Suprapubic skin (tissue), 4 donors: Measurements from ENCODE around the gene ADGRA1. TPM values are rescaled to one million over a fixed set of nuclear protein-coding genes. Genes with fewer than 3 reads are reported as not detected.

Experiments used
- DNase-seq, 2 donors: peaks; one replicate each; pipeline ENCODE4 v3.0.0-alpha.2; 2019; ENCODE audit warnings: low spot score in 2 of 2
- H3K27ac ChIP-seq: fragments of 200-600 bp; sonication (generic); one replicate; pipeline ENCODE4 v1.5.1; 2019
- H3K27me3 ChIP-seq: fragments of 200-600 bp; sonication (generic); one replicate; pipeline ENCODE4 v1.5.1; 2019
- H3K36me3 ChIP-seq: fragments of 200-600 bp; sonication (generic); one replicate; pipeline ENCODE4 v1.5.1; 2019
- H3K4me1 ChIP-seq: fragments of 200-600 bp; sonication (generic); one replicate; pipeline ENCODE4 v1.5.1; 2019
- H3K4me3 ChIP-seq: fragments of 200-600 bp; sonication (generic); one replicate; pipeline ENCODE4 v1.5.1; 2019; ENCODE audit warnings: mild to moderate bottlenecking
- H3K9me3 ChIP-seq: fragments of 200-600 bp; sonication (generic); one replicate; pipeline ENCODE4 v1.5.1; 2019
- CTCF ChIP-seq, 2 donors: fragments of 200-600 bp in 1 of 2; fragments of 450-650 bp in 1 of 2; sonication (generic) in 1 of 2; IDR thresholded peaks; one replicate each; pipeline ENCODE4 v1.5.1; 2016 to 2019; ENCODE audit warnings: antibody characterized with exemption in 2 of 2, mild to moderate bottlenecking in 1 of 2, moderate library complexity in 1 of 2
- EP300 ChIP-seq: sonication (generic); formaldehyde crosslinking; IDR thresholded peaks from one replicate; pipeline ENCODE4 v1.6.1; 2017; ENCODE audit warnings: antibody characterized with exemption
- POLR2A ChIP-seq, 2 donors: fragments of 450-650 bp; IDR thresholded peaks; one replicate each; pipeline ENCODE4 v1.6.1; 2017; ENCODE audit warnings: antibody characterized with exemption in 2 of 2, mild to moderate bottlenecking in 2 of 2, moderate library complexity in 2 of 2
- POLR2AphosphoS5 ChIP-seq, 3 donors: sonication (generic); formaldehyde crosslinking; IDR thresholded peaks; one replicate each; pipeline ENCODE4 v1.6.1; 2017; ENCODE audit warnings: antibody characterized with exemption in 3 of 3
- WGBS: methylation state at CpG from one replicate; pipeline ENCODE4 v1.1.5; 2018; 5-methylcytosine and 5-hydroxymethylcytosine counted together
- total RNA-seq, 4 donors: library from RNA; depleted of rRNA; stranded (reverse); fragments of >200 nt; gene quantifications; one replicate each; pipeline ENCODE4 v1.1.0, GENCODE V29; 2016

Gene ADGRA1
- total RNA-seq, 4 donors from 2014 or later = not detected

DNA sequence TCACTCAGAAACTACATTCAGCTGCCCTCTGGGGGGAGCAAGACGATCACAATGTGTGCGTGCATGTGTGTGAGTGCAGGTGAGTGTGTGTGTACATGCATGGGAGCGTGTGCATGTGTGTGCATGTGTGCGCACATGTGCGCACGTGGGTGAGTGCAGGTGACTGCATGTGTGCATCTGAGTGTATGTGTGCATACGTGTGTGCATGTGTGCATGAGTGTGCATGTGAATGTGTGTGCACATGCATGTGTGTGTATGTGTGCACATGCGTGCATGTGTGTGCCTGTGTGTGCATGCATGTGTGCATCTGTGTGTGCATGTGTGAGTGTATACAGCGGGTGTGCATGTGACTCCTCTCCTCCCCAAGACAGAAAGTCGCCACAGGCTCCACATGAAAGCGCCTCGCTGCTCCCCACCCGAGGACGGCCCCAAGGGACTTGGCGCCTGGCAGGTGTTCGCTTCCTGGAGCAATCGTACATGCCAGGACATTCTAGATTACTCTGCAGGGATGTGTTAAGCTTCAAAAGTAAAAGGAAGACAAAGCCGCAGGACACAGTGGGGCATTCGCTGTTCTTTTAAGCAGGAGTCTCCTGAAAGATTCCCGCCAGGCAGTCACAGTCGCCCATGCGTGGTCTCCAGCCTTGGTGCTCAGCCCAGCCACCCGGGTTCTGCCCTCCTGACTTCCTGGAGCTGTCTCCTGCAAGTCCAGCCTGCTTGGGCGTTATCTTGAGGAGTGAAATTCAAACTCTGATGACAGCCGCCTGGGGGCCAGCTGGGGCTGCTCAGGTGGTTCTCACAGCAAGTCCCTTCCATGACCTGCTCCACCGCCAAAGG, 42.0 kb upstream of the ADGRA1 start:
- H3K36me3 ChIP-seq = no peaks in the 10 kb centered on the region
- H3K27me3 ChIP-seq = peaks cover 77% of the 10 kb centered on the region
- DNase-seq = no peak
- TF ChIP-seq POLR2AphosphoS5 (IDR thresholded peaks at IDR 0.05) (no peak), POLR2A (IDR thresholded peaks at IDR 0.05) (no peak), CTCF (IDR thresholded peaks at IDR 0.05) (no peak), EP300 (no peak)
- 71% methylated on average over 24 of the region's 26 CpGs for WGBS
- H3K27ac ChIP-seq = no peak overlapping the region
- H3K9me3 ChIP-seq = no peaks in the 10 kb centered on the region
- no peaks in the 10 kb centered on the region for H3K4me1 ChIP-seq
- H3K4me3 ChIP-seq = no peak overlapping the region

DNA sequence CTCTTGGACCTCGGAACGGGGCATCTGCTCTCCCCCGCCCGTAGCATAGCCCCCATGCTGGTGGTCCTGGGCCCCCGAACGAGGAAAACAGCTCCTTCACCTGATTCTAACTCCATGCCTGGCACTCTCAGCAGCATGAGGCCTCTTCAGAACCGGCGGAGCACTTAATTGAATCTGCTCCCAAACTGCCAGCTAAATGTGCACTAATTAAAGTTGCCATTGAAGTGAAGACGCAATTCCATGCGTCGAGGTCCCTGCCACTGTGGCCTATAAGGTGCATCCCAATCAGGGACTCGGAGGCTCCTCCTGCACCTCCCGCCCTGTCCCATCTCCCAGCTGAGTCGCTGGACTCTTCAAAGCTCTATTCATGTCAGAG, 41.3 kb upstream of the ADGRA1 start:
- no peak for TF ChIP-seq POLR2A (IDR thresholded peaks at IDR 0.05)
- no peak for TF ChIP-seq CTCF (IDR thresholded peaks at IDR 0.05)
- TF ChIP-seq EP300 = no peak
- no peak for TF ChIP-seq POLR2AphosphoS5 (IDR thresholded peaks at IDR 0.05)
- H3K27ac ChIP-seq = no peak overlapping the region
- no peak for DNase-seq
- H3K27me3 ChIP-seq = peaks cover 76% of the 10 kb centered on the region
- WGBS = 58% methylated on average over 10 of the region's 14 CpGs
- no peaks in the 10 kb centered on the region for H3K4me1 ChIP-seq
- H3K4me3 ChIP-seq = no peak overlapping the region
- no peaks in the 10 kb centered on the region for H3K9me3 ChIP-seq
- H3K36me3 ChIP-seq = no peaks in the 10 kb centered on the region

- H3K4me3 ChIP-seq = no peak overlapping the region
- H3K27ac ChIP-seq = no peak overlapping the region
- H3K27me3 ChIP-seq = peaks cover 70% of the 10 kb centered on the region
- H3K4me1 ChIP-seq = no peaks in the 10 kb centered on the region
- H3K36me3 ChIP-seq = no peaks in the 10 kb centered on the region
- no peaks in the 10 kb centered on the region for H3K9me3 ChIP-seq
- no peak for TF ChIP-seq POLR2AphosphoS5 (IDR thresholded peaks at IDR 0.05)
- no peak for TF ChIP-seq CTCF (IDR thresholded peaks at IDR 0.05)
- TF ChIP-seq POLR2A (IDR thresholded peaks at IDR 0.05) = no peak
- no peak for TF ChIP-seq EP300
- WGBS = 88% methylated on average over 32 of the region's 42 CpGs
- DNase-seq = no peak
These were observed 40.1 kb upstream of the ADGRA1 start for GRCh38 chr10:133047526-133048123.

DNA sequence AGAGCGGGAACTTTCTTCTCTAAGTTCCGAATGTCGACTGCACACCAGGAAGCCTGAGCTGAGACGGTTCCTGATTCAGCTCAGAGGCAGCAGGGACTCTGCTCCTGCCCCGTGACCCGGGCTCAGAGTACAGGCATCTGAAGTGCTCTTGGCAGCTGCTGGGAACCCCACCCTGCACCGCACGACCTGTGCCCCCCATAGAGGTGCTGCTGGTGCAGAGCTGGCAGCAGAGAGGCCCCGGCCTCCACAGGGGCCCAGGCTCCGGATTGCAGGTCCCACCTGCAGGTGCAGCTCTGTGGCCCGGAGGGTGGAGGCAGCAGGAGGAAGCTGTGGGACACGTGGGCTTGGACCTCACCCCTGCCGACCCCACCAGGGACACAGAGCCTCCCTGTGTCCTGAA, 39.5 kb upstream of the ADGRA1 start:
- 86% methylated on average over 7 of the region's 13 CpGs for WGBS
- H3K27me3 ChIP-seq = peaks cover 63% of the 10 kb centered on the region
- H3K4me3 ChIP-seq = no peak overlapping the region
- TF ChIP-seq POLR2AphosphoS5 (IDR thresholded peaks at IDR 0.05) (no peak), POLR2A (IDR thresholded peaks at IDR 0.05) (no peak), CTCF (IDR thresholded peaks at IDR 0.05) (no peak), EP300 (no peak)
- no peaks in the 10 kb centered on the region for H3K9me3 ChIP-seq
- H3K4me1 ChIP-seq = no peaks in the 10 kb centered on the region
- H3K27ac ChIP-seq = no peak overlapping the region
- no peak for DNase-seq
- no peaks in the 10 kb centered on the region for H3K36me3 ChIP-seq

GRCh38 chr10:133048926-133049325, 38.8 kb upstream of the ADGRA1 start:
- DNase-seq = no peak
- H3K27me3 ChIP-seq = peaks cover 57% of the 10 kb centered on the region
- WGBS = 77% methylated on average over 3 of the region's 13 CpGs
- no peaks in the 10 kb centered on the region for H3K36me3 ChIP-seq
- H3K4me1 ChIP-seq = no peaks in the 10 kb centered on the region
- H3K4me3 ChIP-seq = no peak overlapping the region
- no peaks in the 10 kb centered on the region for H3K9me3 ChIP-seq
- no peak overlapping the region for H3K27ac ChIP-seq
- TF ChIP-seq POLR2AphosphoS5 (IDR thresholded peaks at IDR 0.05) (no peak), CTCF (IDR thresholded peaks at IDR 0.05) (no peak), POLR2A (IDR thresholded peaks at IDR 0.05) (no peak), EP300 (no peak)
